ENCODE measurements around the gene ADAMTS2. TPM values are rescaled to one million over a fixed set of nuclear protein-coding genes. Genes with fewer than 3 reads are reported as not detected.

The ADAMTS2 gene
- total RNA-seq, 1 experiment from 2014 or later = not detected

GRCh38 chr5:179375831-179376365 lies 30.6 kb upstream of the ADAMTS2 start:
- H3K36me3 ChIP-seq = no peaks in the 10 kb centered on the region
- H3K9me3 ChIP-seq (replicated peaks) = no peaks in the 10 kb centered on the region
- no peaks in the 10 kb centered on the region for H3K4me1 ChIP-seq
- no peak overlapping the region for H3K4me3 ChIP-seq
- H3K27me3 ChIP-seq = peaks cover 12% of the 10 kb centered on the region; the same call in 1 of the 2 replicates
- no peak overlapping the region for H3K27ac ChIP-seq
- no peak for DNase-seq

GRCh38 chr5:179375236-179375685 lies 30.0 kb upstream of the ADAMTS2 start:
- no peak overlapping the region for H3K27ac ChIP-seq
- DNase-seq = no peak

DNA sequence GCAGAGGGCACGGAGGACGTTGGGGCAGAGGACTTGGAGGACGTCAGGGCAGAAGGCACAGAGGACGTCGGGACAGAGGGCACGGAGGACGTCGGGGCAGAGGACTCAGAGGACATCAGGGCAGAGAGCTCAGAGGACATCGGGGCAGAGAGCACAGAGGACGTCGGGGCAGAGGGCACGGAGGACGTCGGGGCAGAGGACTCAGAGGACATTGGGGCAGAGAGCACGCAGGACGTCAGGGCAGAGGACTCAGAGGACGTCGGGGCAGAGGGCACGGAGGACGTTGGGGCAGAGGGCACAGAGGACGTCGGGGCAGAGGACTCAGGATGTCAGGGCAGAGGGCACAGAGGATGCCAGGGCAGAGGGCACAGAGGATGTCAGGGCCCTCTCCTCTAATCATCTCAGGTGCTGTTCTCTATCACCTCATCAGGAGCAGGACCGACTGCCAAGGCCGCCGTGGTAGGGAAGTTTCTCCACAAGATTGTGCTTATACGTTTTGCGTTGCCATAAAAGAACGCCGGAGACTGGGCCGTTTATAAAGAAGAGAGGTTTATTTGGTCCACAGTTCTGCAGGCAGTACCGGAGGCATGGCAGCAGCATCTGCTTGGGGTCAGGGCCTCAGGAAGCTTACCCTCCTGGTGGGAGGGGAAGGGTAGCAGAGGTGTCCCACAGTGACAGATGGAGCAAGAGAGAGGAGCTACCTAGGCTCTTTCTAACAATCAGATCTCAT lies 29.4 kb upstream of the ADAMTS2 start:
- no peak for DNase-seq

More at GRCh38 chr5:179375236-179375685, 30.0 kb upstream of the ADAMTS2 start:
- no peaks in the 10 kb centered on the region for H3K36me3 ChIP-seq
- H3K4me1 ChIP-seq = no peaks in the 10 kb centered on the region
- no peaks in the 10 kb centered on the region for H3K9me3 ChIP-seq (replicated peaks)
- no peak overlapping the region for H3K4me3 ChIP-seq
- H3K27me3 ChIP-seq = peaks cover 12% of the 10 kb centered on the region; the same call in 1 of the 2 replicates

DNA sequence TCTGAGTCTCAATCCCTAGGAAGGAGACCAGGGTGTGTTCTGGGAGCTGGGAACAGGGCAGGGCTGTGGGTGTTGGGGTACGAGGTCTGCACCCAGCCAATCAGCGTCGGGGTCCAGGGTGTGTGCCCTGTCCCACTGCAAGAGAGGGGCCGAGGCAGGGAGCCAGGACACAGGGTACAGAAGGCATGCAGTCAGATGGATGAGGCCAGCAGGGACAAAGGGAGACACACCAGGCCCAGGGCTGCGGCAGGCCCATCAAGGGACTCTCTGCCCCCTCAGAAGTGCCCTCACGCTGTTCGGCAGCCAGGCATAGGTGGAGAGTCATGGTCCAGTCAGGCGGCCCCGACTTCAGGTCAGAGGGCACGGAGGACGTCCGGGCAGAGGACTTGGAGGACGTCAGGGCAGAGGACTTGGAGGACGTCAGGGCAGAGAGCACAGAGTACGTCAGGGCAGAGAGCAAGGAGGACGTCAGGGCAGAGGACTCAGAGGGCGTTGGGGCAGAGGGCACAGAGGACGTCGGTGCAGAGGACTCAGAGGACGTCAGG lies 28.8 kb upstream of the ADAMTS2 start:
- no peak for DNase-seq
- peaks cover 12% of the 10 kb centered on the region; the same call in 1 of the 2 replicates for H3K27me3 ChIP-seq
- H3K9me3 ChIP-seq (replicated peaks) = no peaks in the 10 kb centered on the region
- H3K4me3 ChIP-seq = no peak overlapping the region
- H3K4me1 ChIP-seq = no peaks in the 10 kb centered on the region
- no peak overlapping the region for H3K27ac ChIP-seq
- H3K36me3 ChIP-seq = no peaks in the 10 kb centered on the region

More for the DNA sequence above, 29.4 kb upstream of the ADAMTS2 start:
- Histone ChIP-seq H3K9me3 (replicated peaks) (no peaks in the 10 kb centered on the region), H3K27ac (no peak overlapping the region), H3K4me3 (no peak overlapping the region), H3K27me3 (peaks cover 12% of the 10 kb centered on the region; the same call in 1 of the 2 replicates), H3K4me1 (no peaks in the 10 kb centered on the region), H3K36me3 (no peaks in the 10 kb centered on the region)

DNA sequence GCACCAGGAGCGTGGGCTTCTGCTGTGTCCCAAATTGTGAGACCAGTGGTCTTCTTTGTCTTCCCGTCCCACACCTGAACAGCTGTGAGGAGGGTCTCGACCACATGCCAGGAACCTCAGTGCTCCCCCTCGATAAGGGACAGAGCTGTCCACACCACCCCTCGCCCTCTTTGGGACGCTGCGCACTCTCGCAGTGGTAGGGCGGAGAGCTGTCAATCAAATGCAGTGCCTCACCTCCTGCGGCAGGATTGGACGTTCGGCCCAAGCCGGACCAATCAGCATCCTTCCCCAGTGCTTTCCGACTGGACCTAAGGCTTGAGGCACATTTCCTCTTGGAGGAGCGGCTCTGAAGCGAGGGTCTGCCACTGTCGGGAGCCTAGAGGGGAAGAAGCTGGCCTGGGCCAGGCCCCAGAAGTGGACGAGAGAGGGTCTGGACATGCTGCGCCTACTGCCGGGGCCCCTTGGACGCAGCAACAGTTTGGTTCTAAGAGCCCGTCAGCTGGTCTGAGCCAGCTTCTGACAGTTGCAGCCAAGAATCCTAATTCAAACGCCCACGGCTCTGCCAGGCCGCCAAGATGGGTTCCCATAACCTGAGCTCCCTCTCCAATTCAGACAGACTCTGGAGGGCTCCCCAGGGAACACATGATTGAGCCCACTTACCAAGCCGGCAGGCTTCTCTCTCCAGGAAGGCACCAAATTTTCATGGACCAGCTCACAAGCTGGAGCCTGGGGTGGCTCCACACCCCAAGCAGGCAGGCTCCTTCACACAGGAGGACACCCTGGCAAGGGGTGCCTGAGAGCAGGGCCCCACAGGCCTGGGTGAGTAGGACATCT lies 28.1 kb upstream of the ADAMTS2 start:
- H3K9me3 ChIP-seq (replicated peaks) = no peaks in the 10 kb centered on the region
- no peak for DNase-seq
- H3K36me3 ChIP-seq = no peaks in the 10 kb centered on the region

DNA sequence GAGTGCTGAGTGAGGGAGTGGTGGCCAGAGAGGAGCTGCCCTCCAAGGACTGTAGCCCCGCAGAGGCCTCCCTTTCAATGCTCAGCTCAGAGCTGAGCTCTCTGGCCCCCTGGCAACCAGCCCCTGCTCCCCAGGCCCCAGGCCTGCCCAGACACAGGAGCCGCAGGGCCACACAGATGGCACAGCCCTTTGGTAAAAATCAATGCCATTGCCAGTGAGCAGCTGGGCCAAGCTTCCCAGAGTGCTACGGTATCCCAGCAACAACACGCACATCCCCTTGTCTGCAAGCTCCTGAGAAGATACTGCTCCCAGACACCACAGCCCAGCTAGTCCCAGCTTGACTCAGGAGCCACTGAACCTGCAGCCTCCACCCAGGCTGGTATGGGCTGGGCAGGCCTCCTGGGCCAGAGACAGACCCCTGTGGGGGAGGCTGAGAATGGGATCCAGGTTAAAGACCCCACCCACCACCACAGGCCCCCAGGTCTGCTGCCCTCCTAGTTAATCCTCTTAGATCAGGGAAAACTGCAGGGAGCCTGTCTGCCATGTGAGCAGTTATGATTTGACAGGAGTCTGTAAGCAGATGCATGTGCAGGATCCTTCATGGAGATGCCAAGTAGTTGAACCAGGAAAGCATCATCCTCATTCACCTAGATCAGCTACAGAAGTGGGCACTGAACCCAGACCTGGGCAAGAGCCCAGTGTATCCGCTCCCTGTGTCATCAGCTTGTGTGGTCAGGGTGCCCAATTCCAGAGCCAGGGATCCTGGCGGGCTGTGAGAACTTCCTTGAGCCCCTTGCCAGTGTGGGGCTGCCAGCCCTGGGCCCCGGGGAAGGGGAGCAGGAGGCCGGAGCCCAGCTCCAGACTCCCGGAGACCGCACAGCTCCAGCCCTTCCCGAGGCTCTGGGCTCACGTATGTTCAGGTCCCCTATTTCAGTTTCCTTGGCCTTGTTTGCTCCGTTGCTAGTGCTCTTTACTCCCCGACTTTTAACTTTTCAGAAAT lies 26.7 kb upstream of the ADAMTS2 start:
- Histone ChIP-seq H3K4me3 (no peak overlapping the region), H3K36me3 (no peaks in the 10 kb centered on the region), H3K27me3 (peaks cover 12% of the 10 kb centered on the region; the same call in 1 of the 2 replicates), H3K27ac (no peak overlapping the region), H3K9me3 (replicated peaks) (no peaks in the 10 kb centered on the region), H3K4me1 (no peaks in the 10 kb centered on the region)
- no peak for DNase-seq

More for the DNA sequence above, 28.1 kb upstream of the ADAMTS2 start:
- Histone ChIP-seq H3K27ac (no peak overlapping the region), H3K27me3 (peaks cover 12% of the 10 kb centered on the region; the same call in 1 of the 2 replicates), H3K4me1 (no peaks in the 10 kb centered on the region), H3K4me3 (no peak overlapping the region)

DNA sequence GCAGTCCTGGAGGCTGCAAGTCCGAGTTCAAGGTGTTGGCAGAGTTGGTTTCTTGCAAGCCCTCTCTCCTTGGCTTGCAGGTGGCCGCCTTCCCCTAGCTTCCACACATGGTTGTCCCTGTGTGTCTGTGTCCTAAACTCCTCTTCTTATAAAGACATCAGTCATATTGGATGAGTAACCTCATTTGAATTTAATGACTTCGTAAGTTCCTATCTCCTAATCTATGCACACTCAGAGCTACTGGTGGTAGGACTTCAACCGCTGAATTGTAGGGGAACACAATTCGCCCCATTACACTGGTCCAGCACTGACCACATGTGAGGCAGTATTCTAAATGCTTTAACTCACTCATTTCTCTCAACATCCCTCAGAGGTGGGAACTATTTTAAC lies 25.9 kb upstream of the ADAMTS2 start:
- Histone ChIP-seq H3K36me3 (no peaks in the 10 kb centered on the region), H3K27ac (no peak overlapping the region), H3K9me3 (replicated peaks) (no peaks in the 10 kb centered on the region), H3K4me3 (no peak overlapping the region), H3K4me1 (no peaks in the 10 kb centered on the region), H3K27me3 (peaks cover 12% of the 10 kb centered on the region; the same call in 1 of the 2 replicates)
- DNase-seq = no peak

GRCh38 chr5:179370490-179371120 lies 25.3 kb upstream of the ADAMTS2 start:
- Histone ChIP-seq H3K27me3 (peaks cover 12% of the 10 kb centered on the region; the same call in 1 of the 2 replicates), H3K4me3 (no peak overlapping the region), H3K4me1 (no peaks in the 10 kb centered on the region), H3K27ac (no peak overlapping the region), H3K9me3 (replicated peaks) (no peaks in the 10 kb centered on the region), H3K36me3 (no peaks in the 10 kb centered on the region)
- DNase-seq = no peak

GRCh38 chr5:179369530-179369884 lies 24.2 kb upstream of the ADAMTS2 start:
- Histone ChIP-seq H3K36me3 (no peaks in the 10 kb centered on the region), H3K27me3 (peaks cover 12% of the 10 kb centered on the region; the same call in 1 of the 2 replicates), H3K4me3 (no peak overlapping the region), H3K9me3 (replicated peaks) (no peaks in the 10 kb centered on the region), H3K4me1 (no peaks in the 10 kb centered on the region), H3K27ac (no peak overlapping the region)
- no peak for DNase-seq

DNA sequence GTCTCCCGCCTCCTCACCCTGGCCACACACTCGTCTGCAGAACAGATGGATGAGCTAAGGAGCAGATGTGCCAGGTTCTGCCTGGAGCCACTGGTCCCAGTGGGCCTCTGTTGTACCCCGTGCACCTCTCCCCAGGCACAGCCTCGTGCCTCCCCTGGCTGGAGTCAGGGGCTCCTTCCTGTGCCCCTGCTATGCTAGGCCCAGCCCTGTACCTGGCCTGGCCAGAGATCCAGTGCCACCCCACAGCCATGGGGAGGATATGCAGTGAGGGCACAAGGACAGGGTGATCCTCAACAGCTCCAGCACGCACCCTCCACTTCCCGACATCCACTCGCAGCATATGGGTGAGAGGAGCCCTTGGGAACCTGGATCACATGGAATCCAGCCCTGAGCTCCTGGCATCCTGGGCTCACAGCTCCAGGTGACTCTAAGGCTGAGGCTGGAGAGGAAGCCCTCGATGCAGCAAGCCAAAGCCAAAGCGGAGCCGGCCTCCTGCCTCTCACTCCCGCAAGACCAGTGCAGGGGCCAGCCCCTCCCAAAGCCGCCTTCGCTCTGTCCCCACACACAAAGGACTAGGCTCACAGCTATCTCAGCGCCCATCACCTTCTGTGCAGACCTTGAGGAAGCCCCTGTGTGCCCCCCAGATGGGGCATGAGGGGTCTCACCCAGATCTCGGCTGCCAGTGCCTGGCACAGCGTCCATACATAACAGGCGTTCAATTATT lies 23.7 kb upstream of the ADAMTS2 start:
- no peaks in the 10 kb centered on the region for H3K4me1 ChIP-seq
- H3K27ac ChIP-seq = no peak overlapping the region
- H3K4me3 ChIP-seq = no peak overlapping the region
- peaks cover 12% of the 10 kb centered on the region; the same call in 1 of the 2 replicates for H3K27me3 ChIP-seq
- H3K9me3 ChIP-seq (replicated peaks) = no peaks in the 10 kb centered on the region
- no peak for DNase-seq
- H3K36me3 ChIP-seq = no peaks in the 10 kb centered on the region

GRCh38 chr5:179368126-179368805 lies 23.0 kb upstream of the ADAMTS2 start:
- Histone ChIP-seq H3K27ac (no peak overlapping the region), H3K36me3 (no peaks in the 10 kb centered on the region), H3K27me3 (peaks cover 6% of the 10 kb centered on the region; the same call in 1 of the 2 replicates), H3K4me3 (no peak overlapping the region), H3K9me3 (replicated peaks) (no peaks in the 10 kb centered on the region), H3K4me1 (no peaks in the 10 kb centered on the region)
- DNase-seq = no peak

DNA sequence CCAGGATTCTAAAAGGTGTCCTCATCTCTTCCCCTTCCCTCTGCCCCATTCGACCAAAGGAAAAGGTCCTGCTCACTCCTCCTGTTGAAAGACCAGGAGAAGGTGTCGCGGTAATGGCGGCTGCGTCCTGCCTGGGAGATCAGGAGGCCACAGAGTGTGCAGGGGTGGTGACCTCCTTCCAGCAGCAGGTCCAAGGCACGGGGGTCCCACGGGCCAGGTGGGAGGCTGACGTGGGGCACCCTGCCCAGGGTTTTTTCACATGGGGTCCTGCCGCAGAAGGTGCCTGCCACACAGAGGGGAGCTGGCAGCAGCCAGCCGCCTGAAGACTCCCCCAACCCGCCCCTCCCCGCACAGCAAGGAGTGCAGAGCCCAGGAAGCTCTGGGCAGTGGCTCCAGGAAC lies 22.2 kb upstream of the ADAMTS2 start:
- no peaks in the 10 kb centered on the region for H3K9me3 ChIP-seq (replicated peaks)
- H3K4me3 ChIP-seq = no peak overlapping the region
- H3K27me3 ChIP-seq = peaks cover 2% of the 10 kb centered on the region; the same call in 1 of the 2 replicates
- H3K36me3 ChIP-seq = no peaks in the 10 kb centered on the region
- no peak overlapping the region for H3K27ac ChIP-seq
- DNase-seq = no peak
- no peaks in the 10 kb centered on the region for H3K4me1 ChIP-seq
